Astrocyte (in vitro differentiated cells and primary cell): ENCODE results near the gene OSBPL3.

ENCODE experiments used
- EZH2 ChIP-seq: IDR thresholded peaks from 2 replicates; pipeline ENCODE4 v1.6.1; 2012; ENCODE audit warnings: mild to moderate bottlenecking, low read length, inconsistent platforms; ENCODE audit not compliant: insufficient read depth
- TF ChIP-seq, protein P1 (sequence below): IDR thresholded peaks from 2 replicates; pipeline ENCODE4 v1.5.1; 2011; ENCODE audit warnings: low read depth, mild to moderate bottlenecking, inconsistent platforms, low read length, moderate library complexity; ENCODE audit not compliant: insufficient read depth

DNA sequence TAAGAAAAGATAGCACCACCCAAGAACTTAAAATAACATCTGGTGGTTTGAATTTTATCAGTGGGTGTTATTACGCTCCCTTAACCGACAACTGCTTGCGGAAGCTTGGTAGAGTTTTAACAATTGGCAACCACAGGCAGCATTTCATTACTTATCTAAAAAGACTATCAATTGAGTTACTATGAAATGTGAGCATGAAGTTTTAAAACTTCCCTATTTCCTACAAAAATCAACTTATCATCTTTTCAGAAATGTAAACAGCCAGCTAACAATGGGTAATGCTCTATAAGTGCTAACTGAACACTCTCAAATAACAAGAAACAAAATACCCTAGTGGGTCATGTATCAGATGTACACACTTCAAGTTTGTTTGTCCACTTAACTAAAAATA, 68.8 kb downstream of the OSBPL3 start:
- TF ChIP-seq, protein P1, sequence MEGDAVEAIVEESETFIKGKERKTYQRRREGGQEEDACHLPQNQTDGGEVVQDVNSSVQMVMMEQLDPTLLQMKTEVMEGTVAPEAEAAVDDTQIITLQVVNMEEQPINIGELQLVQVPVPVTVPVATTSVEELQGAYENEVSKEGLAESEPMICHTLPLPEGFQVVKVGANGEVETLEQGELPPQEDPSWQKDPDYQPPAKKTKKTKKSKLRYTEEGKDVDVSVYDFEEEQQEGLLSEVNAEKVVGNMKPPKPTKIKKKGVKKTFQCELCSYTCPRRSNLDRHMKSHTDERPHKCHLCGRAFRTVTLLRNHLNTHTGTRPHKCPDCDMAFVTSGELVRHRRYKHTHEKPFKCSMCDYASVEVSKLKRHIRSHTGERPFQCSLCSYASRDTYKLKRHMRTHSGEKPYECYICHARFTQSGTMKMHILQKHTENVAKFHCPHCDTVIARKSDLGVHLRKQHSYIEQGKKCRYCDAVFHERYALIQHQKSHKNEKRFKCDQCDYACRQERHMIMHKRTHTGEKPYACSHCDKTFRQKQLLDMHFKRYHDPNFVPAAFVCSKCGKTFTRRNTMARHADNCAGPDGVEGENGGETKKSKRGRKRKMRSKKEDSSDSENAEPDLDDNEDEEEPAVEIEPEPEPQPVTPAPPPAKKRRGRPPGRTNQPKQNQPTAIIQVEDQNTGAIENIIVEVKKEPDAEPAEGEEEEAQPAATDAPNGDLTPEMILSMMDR = no peak
- no peak for TF ChIP-seq EZH2
